Ishikawa (cell line): Measurements from ENCODE around the gene WWOX.

ENCODE experiments used
- RAD21 ChIP-seq: IDR thresholded peaks from 2 replicates; pipeline ENCODE4 v1.6.1; 2012; ENCODE audit warnings: low read depth
- TAF1 ChIP-seq: IDR thresholded peaks from 2 replicates; pipeline ENCODE4 v1.6.1; 2012; ENCODE audit warnings: low read depth, mild to moderate bottlenecking
- TCF12 ChIP-seq: IDR thresholded peaks from 2 replicates; pipeline ENCODE4 v1.6.1; 2012; ENCODE audit warnings: low read depth
- USF1 ChIP-seq: IDR thresholded peaks from 2 replicates; pipeline ENCODE4 v1.6.1; 2012
- YY1 ChIP-seq: IDR thresholded peaks from 2 replicates; pipeline ENCODE4 v1.6.1; 2012; ENCODE audit warnings: low read depth
- ZBTB7A ChIP-seq: IDR thresholded peaks from 2 replicates; pipeline ENCODE4 v1.6.1; 2012; ENCODE audit warnings: low read depth

DNA sequence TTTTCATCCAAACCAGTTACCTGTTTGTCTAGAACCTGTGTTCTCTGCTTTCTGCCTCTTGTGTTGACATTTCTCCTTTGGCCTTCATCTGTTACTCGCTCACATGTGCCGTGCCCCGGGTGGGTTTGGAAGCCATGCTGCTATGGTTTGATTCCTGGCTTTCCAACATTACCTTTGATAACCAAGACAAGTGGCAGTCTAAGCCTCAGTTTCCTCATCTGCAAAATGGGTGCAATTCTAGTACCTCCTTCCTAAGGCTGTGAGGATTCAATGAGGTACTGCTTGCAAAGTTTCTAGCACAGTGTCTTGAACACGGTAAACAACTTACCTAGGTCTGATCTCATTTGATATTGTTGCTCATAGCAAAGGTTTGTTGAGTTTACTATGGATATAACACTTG lies 665.0 kb downstream of the WWOX start:
- TF ChIP-seq USF1 (no peak), TAF1 (no peak), TCF12 (no peak), YY1 (no peak), ZBTB7A (no peak), RAD21 (no peak)
